CD4-positive, alpha-beta T cell treated with Interleukin-4 for 1 hour (primary cell): ENCODE data around the gene DPYD.

Source experiments
- DNase-seq, 2 donors: peaks; one replicate each; pipeline ENCODE4 v3.0.0-alpha.2; 2020 to 2022

Gene DPYD

GRCh38 chr1:97603776-97604175 lies 317.1 kb downstream of the DPYD start:
- DNase-seq = no peak

GRCh38 chr1:97603218-97603617 lies 317.6 kb downstream of the DPYD start:
- DNase-seq = no peak

GRCh38 chr1:97599447-97599846 lies 321.4 kb downstream of the DPYD start:
- DNase-seq = no peak

GRCh38 chr1:97593192-97593591 lies 327.6 kb downstream of the DPYD start:
- DNase-seq = no peak

- no peak for DNase-seq
These were observed 332.1 kb downstream of the DPYD start for GRCh38 chr1:97588772-97589171.

GRCh38 chr1:97581614-97582051 lies 339.2 kb downstream of the DPYD start:
- no peak for DNase-seq

GRCh38 chr1:97577613-97578012 lies 343.2 kb downstream of the DPYD start:
- no peak for DNase-seq

GRCh38 chr1:97573553-97573952 lies 347.3 kb downstream of the DPYD start:
- DNase-seq = no peak

GRCh38 chr1:97572561-97572960 lies 348.3 kb downstream of the DPYD start:
- DNase-seq = no peak

- DNase-seq = no peak
These were observed 349.1 kb downstream of the DPYD start for GRCh38 chr1:97571760-97572159.

GRCh38 chr1:97570691-97571090 lies 350.1 kb downstream of the DPYD start:
- DNase-seq = no peak

- DNase-seq = no peak
These were observed 353.7 kb downstream of the DPYD start for GRCh38 chr1:97567000-97567749.

- no peak for DNase-seq
These were observed 354.9 kb downstream of the DPYD start for GRCh38 chr1:97565886-97566285.

GRCh38 chr1:97563926-97564325 lies 356.9 kb downstream of the DPYD start:
- no peak for DNase-seq

GRCh38 chr1:97562081-97562480 lies 358.8 kb downstream of the DPYD start:
- DNase-seq = no peak

- no peak for DNase-seq
These were observed 360.1 kb downstream of the DPYD start for GRCh38 chr1:97560714-97561113.

GRCh38 chr1:97553971-97554370 lies 366.9 kb downstream of the DPYD start:
- DNase-seq = no peak

GRCh38 chr1:97551113-97551512 lies 369.7 kb downstream of the DPYD start:
- no peak for DNase-seq

GRCh38 chr1:97545446-97545845 lies 375.4 kb downstream of the DPYD start:
- DNase-seq = no peak

GRCh38 chr1:97540346-97540888 lies 380.4 kb downstream of the DPYD start:
- no peak for DNase-seq

- DNase-seq = no peak
These were observed 382.7 kb downstream of the DPYD start for GRCh38 chr1:97538113-97538512.

GRCh38 chr1:97533358-97533757 lies 387.5 kb downstream of the DPYD start:
- no peak for DNase-seq

- DNase-seq = no peak
These were observed 391.2 kb downstream of the DPYD start for GRCh38 chr1:97529600-97529999.

GRCh38 chr1:97524211-97524610 lies 396.6 kb downstream of the DPYD start:
- no peak for DNase-seq

- DNase-seq = no peak
These were observed 404.2 kb downstream of the DPYD start for GRCh38 chr1:97516588-97516987.
